Spleen (tissue), 7 donors: ENCODE data around the gene SLIT1.

Experiments used
- POLR2A ChIP-seq, 3 donors: fragments of 450-650 bp; IDR thresholded peaks; one replicate each; pipeline ENCODE4 v1.5.1; 2017; ENCODE audit warnings: antibody characterized with exemption in 3 of 3, mild to moderate bottlenecking in 1 of 3
- POLR2AphosphoS5 ChIP-seq, 3 donors: sonication (generic); formaldehyde crosslinking; IDR thresholded peaks; one replicate each; pipeline ENCODE4 v1.5.1; 2017; ENCODE audit warnings: antibody characterized with exemption in 3 of 3
- TF ChIP-seq, protein P1 (sequence below), 11 experiments: fragments of 200-600 bp in 7 of 11; fragments of 450-650 bp in 4 of 11; sonication (generic) in 4 of 11; IDR thresholded peaks in 8 of 11; conservative IDR thresholded peaks in 3 of 11; 1 replicate in 7 of 11; 2 replicates in 4 of 11; pipeline versions ENCODE4 v1.4.0 to v1.8.0; 2016 to 2021; ENCODE audit warnings: antibody characterized with exemption in 11 of 11, inconsistent platforms in 4 of 11, mild to moderate bottlenecking in 1 of 11
- donor health status: DM: no; HTN: no; CAD: no; lungs with moderate emphysema.
- donor health status: DM: no; HTN: no; CAD: no.
- donor health status: DM: no; HTN: no; CAD: no.

DNA sequence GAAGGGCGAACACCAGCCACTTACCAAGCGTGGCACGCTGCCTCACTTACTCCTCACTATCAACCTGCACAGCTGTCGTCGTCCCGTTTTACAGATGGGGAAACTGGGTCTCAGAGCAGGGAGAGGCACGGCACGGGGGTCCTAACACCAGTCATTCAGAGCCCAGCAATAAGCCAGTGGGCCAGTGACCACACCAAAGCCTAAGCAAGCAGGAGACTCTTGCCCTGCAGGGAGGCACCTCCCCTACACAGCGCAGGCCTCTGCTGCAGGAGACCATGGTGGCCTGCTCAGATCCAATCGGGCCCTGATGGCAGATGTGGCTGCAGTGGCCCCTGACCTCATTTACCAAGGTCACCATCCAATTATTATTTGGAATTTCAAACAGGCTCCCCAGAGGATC, 4.8 kb downstream of the SLIT1 start:
- TF ChIP-seq POLR2AphosphoS5 (IDR thresholded peaks at IDR 0.05) (no peak), POLR2A (IDR thresholded peaks at IDR 0.05) (no peak)
- TF ChIP-seq, protein P1, sequence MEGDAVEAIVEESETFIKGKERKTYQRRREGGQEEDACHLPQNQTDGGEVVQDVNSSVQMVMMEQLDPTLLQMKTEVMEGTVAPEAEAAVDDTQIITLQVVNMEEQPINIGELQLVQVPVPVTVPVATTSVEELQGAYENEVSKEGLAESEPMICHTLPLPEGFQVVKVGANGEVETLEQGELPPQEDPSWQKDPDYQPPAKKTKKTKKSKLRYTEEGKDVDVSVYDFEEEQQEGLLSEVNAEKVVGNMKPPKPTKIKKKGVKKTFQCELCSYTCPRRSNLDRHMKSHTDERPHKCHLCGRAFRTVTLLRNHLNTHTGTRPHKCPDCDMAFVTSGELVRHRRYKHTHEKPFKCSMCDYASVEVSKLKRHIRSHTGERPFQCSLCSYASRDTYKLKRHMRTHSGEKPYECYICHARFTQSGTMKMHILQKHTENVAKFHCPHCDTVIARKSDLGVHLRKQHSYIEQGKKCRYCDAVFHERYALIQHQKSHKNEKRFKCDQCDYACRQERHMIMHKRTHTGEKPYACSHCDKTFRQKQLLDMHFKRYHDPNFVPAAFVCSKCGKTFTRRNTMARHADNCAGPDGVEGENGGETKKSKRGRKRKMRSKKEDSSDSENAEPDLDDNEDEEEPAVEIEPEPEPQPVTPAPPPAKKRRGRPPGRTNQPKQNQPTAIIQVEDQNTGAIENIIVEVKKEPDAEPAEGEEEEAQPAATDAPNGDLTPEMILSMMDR (IDR thresholded peaks at IDR 0.05 in 8 of 11, conservative IDR thresholded peaks at IDR 0.05 in 3 of 11) = no peak
